Frontal cortex (tissue), 4 donors: ENCODE measurements around the gene KAZN. TPM values are rescaled to one million over a fixed set of nuclear protein-coding genes. Genes with fewer than 3 reads are reported as not detected.
"Not testable (repeated sequence)": the region's sequence is repeated elsewhere in the genome, so short reads cannot be mapped to it uniquely, and the experiment has no call there.

Experiments
- DNase-seq, 2 donors: peaks; one replicate each; pipeline ENCODE4 v3.0.0; 2012; ENCODE audit warnings: low spot score in 2 of 2
- FAIRE-seq: peaks from 2 replicates; lab custom pipeline; 2012; peaks lifted over from hg19 to GRCh38; lab: Jason Lieb, UNC
- total RNA-seq: library from RNA; depleted of rRNA; stranded (reverse); fragments of >200 nt; gene quantifications from one replicate; pipeline ENCODE4 v1.2.3, GENCODE V29; 2014
- donor health status: control.
- donor health status: control.
- donor health status: control.

The KAZN gene
- total RNA-seq, 1 donor from 2014 or later = 17.1 TPM

GRCh38 chr1:15116966-15117365 lies 518.5 kb downstream of the KAZN start:
- FAIRE-seq = no peak
- no peak for DNase-seq

- DNase-seq = no peak
- no peak for FAIRE-seq
Measured at GRCh38 chr1:15117671-15118325, 519.3 kb downstream of the KAZN start.

GRCh38 chr1:15118579-15118978 lies 520.1 kb downstream of the KAZN start:
- DNase-seq (no peak), FAIRE-seq (no peak)

- no peak for FAIRE-seq
- no peak for DNase-seq
Measured at GRCh38 chr1:15120251-15120945, 521.9 kb downstream of the KAZN start.

GRCh38 chr1:15122331-15122730 lies 523.8 kb downstream of the KAZN start:
- no peak for DNase-seq
- FAIRE-seq = no peak

GRCh38 chr1:15123270-15123669 lies 524.8 kb downstream of the KAZN start:
- DNase-seq (no peak), FAIRE-seq (no peak)

- DNase-seq = no peak
- no peak for FAIRE-seq
Measured at GRCh38 chr1:15123925-15124324, 525.4 kb downstream of the KAZN start.

GRCh38 chr1:15124362-15125100 lies 526.0 kb downstream of the KAZN start:
- FAIRE-seq = no peak
- no peak for DNase-seq

- DNase-seq (no peak), FAIRE-seq (no peak)
Measured at GRCh38 chr1:15125101-15125745, 526.7 kb downstream of the KAZN start.

- DNase-seq (no peak), FAIRE-seq (no peak)
Measured at GRCh38 chr1:15128077-15128476, 529.6 kb downstream of the KAZN start.

GRCh38 chr1:15128520-15129313 lies 530.2 kb downstream of the KAZN start:
- DNase-seq = peak; percentile 48 to 74
- FAIRE-seq = no peak

- DNase-seq (no peak), FAIRE-seq (no peak)
Measured at GRCh38 chr1:15129944-15130343, 531.5 kb downstream of the KAZN start.

- FAIRE-seq (no peak), DNase-seq (no peak)
Measured at GRCh38 chr1:15130607-15131006, 532.1 kb downstream of the KAZN start.

GRCh38 chr1:15132965-15133364 lies 534.5 kb downstream of the KAZN start:
- FAIRE-seq = no peak
- DNase-seq = no peak

GRCh38 chr1:15134285-15134684 lies 535.8 kb downstream of the KAZN start:
- FAIRE-seq (no peak), DNase-seq (no peak)

- not testable (repeated sequence) for FAIRE-seq, DNase-seq
Measured at GRCh38 chr1:15135604-15136003, 537.1 kb downstream of the KAZN start.

- no peak for FAIRE-seq
- no peak for DNase-seq
Measured at GRCh38 chr1:15137809-15138208, 539.3 kb downstream of the KAZN start.

- DNase-seq = no peak
- no peak for FAIRE-seq
Measured at GRCh38 chr1:15139654-15140350, 541.3 kb downstream of the KAZN start.

GRCh38 chr1:15141935-15142539 lies 543.6 kb downstream of the KAZN start:
- no peak for DNase-seq

More at GRCh38 chr1:15141935-15142539, 543.6 kb downstream of the KAZN start:
- FAIRE-seq = no peak
